Tibial artery (tissue), 4 donors: ENCODE measurements around the gene PCSK2.

ENCODE experiments used
- DNase-seq, 2 donors: peaks; one replicate each; pipeline ENCODE4 v3.0.0-alpha.2; 2019
- H3K27ac ChIP-seq, 2 donors: fragments of 200-600 bp; sonication (generic) in 1 of 2; 1 replicate in 1 of 2; 2 replicates in 1 of 2; pipeline ENCODE4 v1.5.1; 2018 to 2019; ENCODE audit warnings: mild to moderate bottlenecking in 1 of 2
- H3K27me3 ChIP-seq, 2 donors: fragments of 200-600 bp; sonication (generic) in 1 of 2; one replicate each; pipeline versions ENCODE4 v1.5.1 to v1.6.0; 2016 to 2019
- H3K36me3 ChIP-seq, 3 donors: fragments of 200-600 bp; sonication (generic) in 2 of 3; one replicate each; pipeline ENCODE4 v1.5.1; 2016 to 2019; ENCODE audit warnings: mild to moderate bottlenecking in 2 of 3
- H3K4me1 ChIP-seq, 4 donors: fragments of 200-600 bp; sonication (generic) in 2 of 4; 1 replicate in 3 of 4; 2 replicates in 1 of 4; pipeline ENCODE4 v1.5.1; 2016 to 2019
- H3K4me3 ChIP-seq, 2 donors: fragments of 200-600 bp; sonication (generic) in 1 of 2; 1 replicate in 1 of 2; 2 replicates in 1 of 2; pipeline ENCODE4 v1.5.1; 2018 to 2019; ENCODE audit warnings: mild to moderate bottlenecking in 2 of 2
- H3K9me3 ChIP-seq, 3 donors: fragments of 200-600 bp; sonication (generic) in 1 of 3; one replicate each; pipeline ENCODE4 v1.5.1; 2016 to 2019
- CTCF ChIP-seq, 2 experiments: fragments of 200-600 bp in 1 of 2; fragments of 450-650 bp in 1 of 2; IDR thresholded peaks; one replicate each; pipeline ENCODE4 v1.5.1; 2017 to 2019; ENCODE audit warnings: antibody characterized with exemption in 2 of 2, mild to moderate bottlenecking in 1 of 2, moderate library complexity in 1 of 2
- intact Hi-C: fragments of 100-400 bp; cut with DNase I; formaldehyde crosslinking; loops from one replicate; pipeline ENCODE4 v1.15.0; 2023; ENCODE audit warnings: low total_unique reads

PCSK2 gene

GRCh38 chr20:17471606-17472187, 244.9 kb downstream of the PCSK2 start:
- no peak for DNase-seq
- H3K36me3 ChIP-seq: no peaks in the 10 kb centered on the region
- intact Hi-C loops: no loop called here

DNA sequence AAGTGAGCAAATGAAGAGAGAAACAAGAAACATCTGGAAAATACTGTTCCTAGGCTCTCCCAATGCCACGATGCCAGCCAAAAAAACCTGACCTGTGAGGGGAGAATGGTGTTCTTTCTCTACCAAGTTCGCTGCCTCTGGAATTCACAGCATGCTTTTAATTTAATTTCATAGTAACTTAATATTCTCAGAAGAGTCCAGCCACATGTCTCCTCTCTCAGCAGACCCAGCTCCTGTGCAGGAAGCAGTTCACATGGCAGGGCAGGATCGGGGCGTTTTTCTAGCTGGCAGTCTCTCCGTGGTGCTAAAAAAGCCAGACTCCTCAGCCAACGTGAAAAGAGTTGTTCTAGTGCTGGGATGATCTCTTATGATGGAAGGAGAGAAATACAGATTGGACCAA, 246.8 kb downstream of the PCSK2 start:
- TF ChIP-seq CTCF (IDR thresholded peaks at IDR 0.05): no peak
- Histone ChIP-seq H3K27me3 (no peaks in the 10 kb centered on the region), H3K9me3 (no peaks in the 10 kb centered on the region), H3K36me3 (no peaks in the 10 kb centered on the region), H3K4me3 (no peak overlapping the region), H3K27ac (no peak overlapping the region), H3K4me1 (no peaks in the 10 kb centered on the region)
- no peak for DNase-seq
- intact Hi-C loops: no loop called here

More at GRCh38 chr20:17471606-17472187, 244.9 kb downstream of the PCSK2 start:
- Histone ChIP-seq H3K4me3 (no peak overlapping the region), H3K27me3 (no peaks in the 10 kb centered on the region), H3K27ac (no peak overlapping the region), H3K9me3 (no peaks in the 10 kb centered on the region), H3K4me1 (no peaks in the 10 kb centered on the region)
- no peak for TF ChIP-seq CTCF (IDR thresholded peaks at IDR 0.05)

DNA sequence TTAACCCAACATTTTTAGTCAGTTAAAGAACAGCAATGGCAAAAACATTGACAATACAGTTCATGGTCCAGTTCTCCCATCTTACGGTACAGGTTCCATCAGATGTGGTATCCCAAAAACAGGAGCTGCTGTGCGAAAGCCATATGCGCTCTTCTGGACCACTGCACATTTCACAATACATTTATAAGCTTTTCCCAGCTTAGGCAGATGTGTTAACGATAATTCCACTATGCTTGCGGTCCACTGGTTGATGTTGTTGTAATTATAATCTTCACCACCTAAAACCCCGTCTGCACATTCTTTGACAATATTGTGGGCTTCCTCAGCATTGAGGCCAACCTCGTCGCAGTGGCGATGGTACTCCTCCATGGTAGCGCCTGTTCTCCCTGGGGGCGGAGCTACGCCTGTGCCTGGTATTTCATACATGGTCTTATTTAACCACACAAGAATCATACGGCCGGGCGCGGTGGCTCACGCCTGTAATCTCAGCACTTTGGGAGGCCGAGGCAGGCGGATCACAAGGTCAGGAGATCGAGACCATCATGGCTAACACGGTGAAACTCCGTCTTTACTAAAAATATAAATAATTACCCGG, 252.3 kb downstream of the PCSK2 start:
- intact Hi-C loops: no loop called here
- no peaks in the 10 kb centered on the region for H3K36me3 ChIP-seq
- TF ChIP-seq CTCF (IDR thresholded peaks at IDR 0.05): no peak
- no peaks in the 10 kb centered on the region for H3K4me1 ChIP-seq
- peaks cover 0 to 7% of the 10 kb centered on the region in 2 donors for H3K27me3 ChIP-seq
- H3K9me3 ChIP-seq: no peaks in the 10 kb centered on the region
- H3K27ac ChIP-seq: no peak overlapping the region
- H3K4me3 ChIP-seq: no peak overlapping the region
- DNase-seq: no peak

- no peaks in the 10 kb centered on the region for H3K9me3 ChIP-seq
- H3K27me3 ChIP-seq: peaks cover 0 to 9% of the 10 kb centered on the region in 2 donors
- intact Hi-C loops: no loop called here
- H3K4me3 ChIP-seq: no peak overlapping the region
- no peak for TF ChIP-seq CTCF (IDR thresholded peaks at IDR 0.05)
- no peak for DNase-seq
- H3K4me1 ChIP-seq: no peaks in the 10 kb centered on the region
- no peak overlapping the region for H3K27ac ChIP-seq
- H3K36me3 ChIP-seq: no peaks in the 10 kb centered on the region
Measured at GRCh38 chr20:17480696-17481095, 253.9 kb downstream of the PCSK2 start.

DNA sequence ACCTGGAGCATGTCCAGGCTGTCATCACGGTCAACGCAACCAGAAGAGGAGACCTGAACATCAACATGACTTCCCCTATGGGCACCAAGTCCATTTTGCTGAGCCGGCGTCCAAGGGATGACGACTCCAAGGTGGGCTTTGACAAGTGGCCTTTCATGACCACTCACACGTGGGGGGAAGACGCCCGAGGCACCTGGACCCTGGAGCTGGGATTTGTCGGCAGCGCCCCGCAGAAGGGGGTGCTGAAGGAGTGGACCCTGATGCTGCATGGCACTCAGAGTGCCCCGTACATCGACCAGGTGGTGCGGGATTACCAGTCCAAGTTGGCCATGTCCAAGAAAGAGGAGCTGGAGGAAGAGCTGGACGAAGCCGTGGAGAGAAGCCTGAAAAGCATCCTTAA, 254.8 kb downstream of the PCSK2 start:
- Histone ChIP-seq H3K27ac (no peak overlapping the region), H3K4me3 (no peak overlapping the region), H3K9me3 (no peaks in the 10 kb centered on the region), H3K4me1 (no peaks in the 10 kb centered on the region), H3K27me3 (peaks cover 0 to 9% of the 10 kb centered on the region in 2 donors), H3K36me3 (no peaks in the 10 kb centered on the region)
- intact Hi-C loops: no loop called here
- DNase-seq: no peak
- no peak for TF ChIP-seq CTCF (IDR thresholded peaks at IDR 0.05)
